C1 segment of cervical spinal cord (tissue), 14 donors: ENCODE measurements around the gene MYO5B.

Source experiments
- DNase-seq, 14 donors: peaks; one replicate each; lab custom pipeline; 2025; lab: John Stamatoyannopoulos, UW

The MYO5B gene

DNA sequence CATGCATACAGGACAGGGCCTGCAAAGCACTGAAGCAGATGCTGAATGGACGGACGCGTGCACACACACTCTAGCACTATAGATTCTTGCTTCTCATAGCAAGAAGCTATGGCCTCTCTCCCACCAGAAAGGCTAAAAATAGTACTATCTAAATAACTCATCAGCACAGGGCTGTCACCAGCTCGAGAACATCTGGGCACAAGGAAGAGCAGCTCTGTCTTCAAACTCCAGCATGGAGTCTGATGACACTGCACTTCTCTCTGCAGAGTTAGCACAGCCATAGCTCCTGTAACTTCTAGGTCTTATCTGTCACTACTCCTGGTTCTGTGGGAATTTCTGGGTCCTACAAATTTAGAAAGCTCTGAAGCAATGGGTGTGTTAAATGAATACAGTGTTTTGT, 123.5 kb downstream of the MYO5B start:
- no peak for DNase-seq

DNA sequence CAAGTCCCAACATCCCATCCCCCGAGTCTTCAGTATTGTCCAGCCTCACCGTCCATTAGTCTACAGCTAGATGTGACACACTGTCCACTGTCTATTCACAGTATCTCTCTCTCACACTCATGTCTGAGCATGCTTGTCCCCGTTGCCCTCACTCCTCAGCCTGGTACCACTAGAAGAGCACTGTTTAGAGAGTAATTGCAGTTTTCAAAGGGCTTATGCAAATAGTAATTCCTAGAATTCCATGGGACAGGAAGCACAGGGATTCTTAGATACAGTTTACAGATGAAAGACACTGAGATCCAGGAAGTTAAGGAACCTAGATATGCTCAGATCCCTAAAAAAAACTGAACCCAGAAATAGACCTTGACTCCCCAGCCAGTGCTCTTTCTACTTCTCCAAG, 125.5 kb downstream of the MYO5B start:
- no peak for DNase-seq

DNA sequence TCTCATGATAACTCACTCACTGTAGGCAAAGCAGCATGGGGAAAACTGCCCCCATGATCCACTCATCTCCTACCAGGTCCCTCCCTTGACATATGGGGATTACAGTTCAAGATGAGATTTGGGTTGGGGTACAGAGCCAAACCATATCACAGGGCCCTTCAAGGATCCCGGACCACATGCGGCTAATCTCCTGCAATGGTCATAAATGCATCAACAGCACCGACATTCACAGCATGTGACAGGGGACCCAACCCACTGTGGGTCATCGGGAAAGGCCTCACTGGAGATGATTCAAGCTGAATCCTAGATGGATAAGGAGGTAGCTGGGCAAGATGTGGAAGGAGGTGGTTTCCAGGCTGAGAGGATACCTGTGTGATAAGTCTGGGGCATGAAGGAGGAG, 129.4 kb downstream of the MYO5B start:
- no peak for DNase-seq

DNA sequence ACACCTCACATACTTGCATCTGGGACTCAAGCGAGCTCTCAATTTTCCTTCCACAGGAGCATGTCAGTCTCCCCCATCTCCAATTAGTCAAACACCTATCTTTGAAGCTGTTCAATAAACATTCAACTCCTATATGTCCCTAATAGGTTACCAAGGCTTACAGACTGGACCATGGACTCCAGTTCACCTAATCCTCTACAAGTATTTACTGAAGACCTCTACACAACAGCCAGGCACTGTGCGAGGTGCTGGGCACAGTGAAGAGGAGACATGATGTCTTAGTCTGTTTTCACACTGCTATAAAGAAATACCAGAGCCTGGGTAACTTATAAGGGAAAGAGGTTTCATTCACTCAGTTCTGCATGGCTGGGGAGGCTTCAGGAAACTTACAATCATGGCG, 129.9 kb downstream of the MYO5B start:
- DNase-seq: no peak

DNA sequence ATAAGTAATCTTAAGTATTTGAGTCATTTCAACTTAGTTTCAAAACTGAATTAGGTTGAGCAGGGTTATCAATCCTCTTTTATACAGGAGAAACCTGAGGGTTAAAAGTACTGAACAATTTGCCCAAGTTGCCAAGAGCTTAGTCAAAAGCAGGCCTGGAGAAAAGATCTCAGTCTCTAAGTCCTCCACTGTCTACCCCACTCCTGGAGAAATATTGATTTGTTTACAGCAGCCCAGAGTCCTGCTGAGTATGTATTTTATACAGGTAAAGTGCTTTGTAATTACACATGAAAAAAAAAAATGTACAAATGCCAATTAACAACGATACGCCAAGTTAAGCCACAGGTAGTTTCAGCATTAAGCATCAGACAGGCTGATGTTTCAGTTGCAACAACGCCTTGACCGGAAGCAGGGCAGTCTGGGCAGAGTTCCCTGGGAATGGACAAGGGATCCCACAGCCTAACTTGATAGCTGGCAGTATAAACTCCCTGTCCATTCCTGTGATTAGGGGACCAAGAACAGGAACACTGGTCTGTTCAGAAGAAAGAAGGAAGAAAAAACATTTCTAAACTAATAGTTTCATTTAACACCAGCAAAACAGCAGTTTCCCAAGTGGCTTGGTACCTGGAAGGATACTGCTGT, 132.9 kb downstream of the MYO5B start:
- no peak for DNase-seq

DNA sequence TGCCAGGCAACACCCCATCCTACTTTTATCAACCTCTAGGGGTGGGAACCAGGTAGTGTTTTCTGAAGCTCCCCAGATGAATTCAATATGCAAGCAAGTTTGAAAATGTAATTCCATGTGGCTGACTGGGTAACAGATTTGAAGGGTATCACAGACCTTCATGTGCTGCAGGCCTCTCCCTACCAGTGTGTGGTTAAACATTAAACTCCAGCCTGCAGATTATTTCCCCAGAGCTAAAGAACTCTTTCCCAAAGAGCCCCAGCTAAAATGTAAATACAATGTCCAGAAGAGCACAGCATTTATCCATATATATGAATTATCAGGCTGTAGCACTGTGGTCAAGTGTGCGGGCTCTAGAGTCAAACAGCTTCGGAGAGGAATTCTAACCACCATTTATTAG, 134.1 kb downstream of the MYO5B start:
- DNase-seq: no peak

DNA sequence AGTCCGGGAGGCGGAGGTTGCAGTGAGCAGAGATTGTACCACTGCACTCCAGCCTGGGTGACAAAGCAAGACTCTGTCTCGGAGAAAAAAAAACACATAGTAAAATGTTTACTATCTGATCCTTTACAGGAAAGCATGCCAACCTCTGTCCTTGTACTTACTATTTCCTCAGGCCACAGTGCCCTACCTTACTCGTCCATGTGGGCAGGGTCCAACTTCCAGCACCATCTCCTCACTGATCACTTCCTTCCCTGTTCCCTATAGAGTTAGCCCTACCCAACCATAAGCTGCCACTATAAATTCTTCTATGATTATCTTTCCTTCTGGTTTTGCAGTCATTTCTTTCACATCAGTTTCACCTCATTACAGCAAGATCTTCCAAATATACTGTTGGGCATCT, 136.2 kb downstream of the MYO5B start:
- no peak for DNase-seq

DNA sequence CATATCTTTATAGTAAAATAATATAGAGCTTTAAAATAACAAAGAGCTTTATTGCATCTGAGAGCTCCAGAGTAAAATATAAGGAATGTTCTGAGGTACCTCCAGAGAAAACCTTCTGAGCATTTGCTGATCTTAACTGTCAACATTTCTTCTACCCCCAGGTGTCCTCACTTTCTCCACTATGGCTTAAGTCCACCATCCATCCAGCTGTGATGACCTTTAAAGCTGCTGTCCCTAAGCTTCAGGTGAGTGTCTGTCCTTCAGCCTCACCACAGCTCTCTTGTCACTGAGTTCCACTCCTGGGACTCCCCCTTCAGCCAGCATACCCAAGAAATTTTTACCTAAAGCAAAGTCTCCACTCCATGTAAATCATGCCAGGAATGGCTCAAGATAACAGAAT, 137.9 kb downstream of the MYO5B start:
- no peak for DNase-seq

DNA sequence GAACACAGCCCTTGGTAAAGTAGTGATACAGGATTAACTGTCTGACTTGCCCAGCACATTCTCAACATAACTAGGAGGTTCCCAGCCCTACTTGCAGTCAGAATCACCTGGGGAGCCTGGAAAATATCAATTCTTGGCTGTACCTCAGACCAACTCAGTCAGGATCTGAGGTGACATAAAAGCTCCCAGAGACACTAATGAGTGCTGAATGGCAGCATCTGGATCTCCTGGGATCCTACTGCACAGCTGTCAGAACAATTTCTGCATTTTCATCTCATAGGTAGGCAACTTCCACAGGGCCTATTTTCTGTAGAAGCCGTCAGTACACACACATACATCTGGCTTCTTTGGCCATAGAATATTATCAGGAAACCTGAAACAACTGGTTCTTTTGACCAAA, 138.8 kb downstream of the MYO5B start:
- DNase-seq: no peak

DNA sequence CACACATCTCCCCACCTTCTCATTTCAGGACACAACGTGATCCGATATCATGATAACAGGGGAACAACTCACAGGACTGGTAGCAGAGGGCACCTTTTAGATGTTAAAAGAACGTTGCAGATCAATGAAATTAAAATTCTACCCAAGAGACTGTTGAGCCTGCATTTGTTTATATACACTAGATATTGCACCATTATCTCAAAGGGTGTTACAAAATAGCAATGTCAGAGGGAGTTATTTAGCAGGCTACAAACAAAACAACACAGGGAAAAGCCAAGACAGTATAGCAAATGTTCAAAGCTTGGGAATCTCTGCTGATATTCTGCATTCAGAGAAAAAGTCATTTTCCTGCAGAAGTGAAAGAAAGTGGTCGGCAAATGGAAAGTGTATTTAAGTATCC, 139.5 kb downstream of the MYO5B start:
- DNase-seq: no peak

DNA sequence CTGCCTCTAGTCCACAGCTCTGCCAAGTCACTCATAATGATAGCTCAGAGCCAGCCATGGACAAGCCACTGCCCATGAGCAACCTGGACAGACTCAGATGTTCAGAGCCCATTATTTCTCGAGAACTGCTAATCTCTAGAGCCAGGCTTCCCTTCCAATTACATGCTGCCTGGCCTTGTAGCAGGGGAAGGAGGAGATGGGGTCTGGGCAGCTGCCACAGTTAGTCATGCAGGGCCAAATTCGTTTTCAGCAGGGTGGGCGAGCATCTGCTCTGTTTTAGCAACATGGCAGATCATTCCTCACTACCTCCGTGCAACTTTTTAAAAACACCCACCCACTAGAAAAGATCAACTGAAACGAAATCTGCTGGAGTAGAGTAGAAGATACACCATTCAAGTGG, 141.8 kb downstream of the MYO5B start:
- DNase-seq: no peak

DNA sequence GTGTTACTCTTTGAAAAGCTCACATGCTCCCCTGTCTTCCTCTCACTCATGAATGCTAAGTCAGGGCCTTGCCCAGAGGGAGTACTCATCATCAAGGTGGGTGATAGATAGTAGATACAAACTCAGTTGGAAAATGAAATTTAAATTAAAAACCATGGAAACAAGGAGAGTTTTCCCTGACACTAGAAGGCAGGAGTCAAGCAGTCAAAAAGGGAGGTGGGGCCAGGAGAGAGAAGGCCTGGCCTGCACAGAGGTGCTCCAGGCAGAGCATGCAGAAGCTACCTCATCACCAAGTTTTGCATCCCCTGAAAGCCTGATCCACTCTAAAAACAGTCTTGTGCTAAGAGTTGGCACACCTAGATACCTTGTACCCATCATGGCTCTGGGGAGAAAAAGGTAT, 143.7 kb downstream of the MYO5B start:
- DNase-seq: no peak

DNA sequence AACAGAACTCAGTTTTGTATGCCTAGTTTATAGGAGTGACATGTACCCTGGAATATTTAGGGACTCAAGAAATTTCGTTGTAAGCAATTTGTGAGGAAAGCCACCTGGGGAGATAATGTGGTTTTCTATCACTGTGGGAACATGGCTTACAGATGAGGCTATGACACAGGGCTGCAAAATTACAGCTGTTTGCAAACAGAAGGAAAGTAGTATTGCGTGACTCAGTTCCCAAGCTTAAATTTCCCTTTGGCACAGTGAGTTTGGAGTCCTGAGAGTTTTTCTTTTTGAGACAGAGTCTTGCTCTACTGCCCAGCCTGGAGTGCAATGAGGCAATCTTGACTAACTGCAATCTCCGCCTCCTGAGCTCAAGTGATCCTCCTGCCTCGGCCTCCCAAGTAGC, 149.8 kb downstream of the MYO5B start:
- no peak for DNase-seq

DNA sequence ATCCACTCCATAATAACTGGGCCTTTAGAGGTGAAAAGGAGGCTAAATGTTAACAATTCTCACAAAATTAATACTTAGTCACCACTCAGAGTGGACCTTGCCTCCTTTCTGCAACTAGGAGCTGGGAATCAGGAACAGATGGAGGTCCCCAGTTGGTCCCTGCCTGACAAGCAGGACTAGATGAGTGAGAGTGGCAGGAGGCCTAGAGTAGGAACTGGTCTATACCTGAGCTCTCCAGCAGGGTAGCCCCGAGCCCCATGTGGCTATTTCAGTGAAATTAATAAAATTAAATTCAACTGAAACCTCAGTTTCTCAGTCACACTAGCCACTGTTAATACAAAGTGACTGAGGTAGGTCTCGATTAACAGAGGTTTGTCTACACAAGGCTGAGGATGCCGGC, 150.5 kb downstream of the MYO5B start:
- peak in 1 of 14 donors; percentile 62 for DNase-seq

DNA sequence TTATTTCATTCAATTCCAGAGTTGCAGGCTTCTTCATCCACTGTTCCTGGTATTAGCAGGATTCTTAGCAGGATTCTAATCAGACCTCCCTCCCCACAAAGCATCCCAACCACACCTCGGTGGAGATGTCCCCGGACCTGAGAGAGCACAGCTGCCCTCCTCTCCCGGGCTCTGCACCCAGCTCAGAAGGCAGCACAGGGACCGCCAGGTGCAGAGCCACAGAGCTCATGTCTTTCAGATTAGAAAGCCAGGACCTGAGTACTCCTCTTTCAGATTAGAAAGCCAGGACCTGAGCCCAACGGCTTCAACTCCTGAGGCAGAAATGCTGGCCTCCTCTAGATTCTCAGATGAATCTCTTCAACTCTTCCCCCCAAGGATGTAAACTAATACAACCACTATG, 152.3 kb downstream of the MYO5B start:
- no peak for DNase-seq

DNA sequence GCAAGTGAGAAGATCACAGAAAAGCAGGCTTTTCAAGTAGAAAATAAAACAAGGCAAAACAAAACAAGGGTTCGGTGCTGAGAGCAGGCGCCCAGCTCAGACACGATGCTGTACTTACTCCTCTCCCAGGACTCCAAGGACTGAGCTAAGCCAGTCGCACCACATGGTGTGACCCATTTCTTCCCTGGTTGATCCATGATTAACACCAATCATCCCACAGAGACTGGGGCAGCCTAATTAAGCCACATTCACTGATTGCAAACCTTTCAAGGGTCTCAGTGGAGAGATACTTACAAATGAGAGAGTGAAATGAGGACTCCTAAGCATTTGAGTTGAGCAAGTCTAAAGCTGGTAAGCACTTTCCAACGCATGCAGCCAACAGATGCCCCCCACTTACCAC, 155.2 kb downstream of the MYO5B start:
- DNase-seq: no peak

DNA sequence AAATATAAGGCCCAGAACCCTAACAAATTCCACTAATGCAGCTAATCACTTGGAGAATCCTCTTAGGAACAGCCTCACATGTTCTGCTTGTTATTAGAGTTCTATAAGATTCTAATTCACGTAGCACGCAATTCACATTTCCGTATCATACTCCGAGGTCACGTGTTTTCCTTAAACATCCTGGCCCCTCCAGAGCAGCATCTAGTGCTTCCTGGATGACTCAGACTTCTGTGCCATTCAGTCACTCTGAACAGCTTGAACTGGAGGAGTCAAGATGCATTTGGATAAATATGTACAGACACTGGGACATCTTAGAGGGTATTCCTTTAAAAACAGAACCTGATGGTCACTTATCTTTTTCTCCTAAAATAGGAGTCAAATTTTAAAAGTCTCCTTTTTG, 156.5 kb downstream of the MYO5B start:
- no peak for DNase-seq

DNA sequence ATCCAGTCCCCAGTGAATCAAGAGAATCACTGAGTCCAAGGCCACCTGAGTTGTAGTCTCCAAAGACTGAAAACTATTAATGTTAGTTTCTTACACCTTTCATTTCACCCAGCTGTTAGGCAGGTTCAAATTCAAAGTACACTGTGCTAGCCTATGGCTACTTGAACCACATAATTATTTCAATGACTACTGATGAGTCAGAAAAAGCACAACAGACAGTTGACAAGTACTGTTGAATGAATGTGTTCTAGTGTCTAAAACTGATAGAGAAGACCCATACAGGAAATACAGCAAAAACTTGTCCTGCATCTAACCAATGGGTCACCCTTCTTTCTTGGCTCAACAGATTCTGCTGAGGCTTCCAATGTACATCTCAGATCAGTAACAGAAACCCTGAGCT, 160.9 kb downstream of the MYO5B start:
- DNase-seq: no peak

DNA sequence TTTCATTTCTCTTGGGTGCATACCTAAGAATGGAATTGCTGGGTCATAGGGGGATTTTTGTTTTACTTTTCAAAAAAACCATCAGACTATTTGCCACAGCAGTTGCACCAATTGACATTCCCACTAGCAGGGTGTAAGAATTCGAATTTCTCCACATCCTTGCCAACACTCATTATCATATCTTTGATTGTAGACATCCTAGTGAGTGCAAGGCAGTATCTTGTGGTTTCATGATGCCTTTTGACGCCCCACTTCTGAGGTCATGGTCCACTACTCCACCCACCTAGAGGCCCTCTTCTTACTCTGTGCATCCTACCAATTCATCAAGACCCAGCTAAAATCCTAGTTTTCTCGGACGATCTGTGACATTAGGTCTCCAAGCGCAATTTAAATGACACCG, 161.9 kb downstream of the MYO5B start:
- DNase-seq: no peak

DNA sequence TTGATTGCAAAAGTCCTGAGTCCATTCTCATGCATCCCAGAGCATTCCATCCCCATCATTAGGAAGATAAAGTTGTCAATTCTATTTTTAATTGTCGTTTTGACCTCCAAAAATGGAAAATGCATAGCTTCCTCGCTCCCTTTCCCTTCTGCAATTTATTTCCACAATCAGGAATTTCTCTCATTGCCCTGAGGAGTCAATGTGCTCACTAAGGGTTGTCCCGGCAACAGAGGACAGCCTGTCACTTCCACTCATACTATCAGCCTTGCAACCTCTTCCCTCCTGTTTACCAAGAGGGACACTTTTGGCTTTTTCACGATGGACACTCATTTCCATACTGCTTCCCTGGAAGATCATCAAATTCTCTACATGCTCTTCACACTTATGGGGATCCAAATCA, 164.8 kb downstream of the MYO5B start:
- no peak for DNase-seq

DNA sequence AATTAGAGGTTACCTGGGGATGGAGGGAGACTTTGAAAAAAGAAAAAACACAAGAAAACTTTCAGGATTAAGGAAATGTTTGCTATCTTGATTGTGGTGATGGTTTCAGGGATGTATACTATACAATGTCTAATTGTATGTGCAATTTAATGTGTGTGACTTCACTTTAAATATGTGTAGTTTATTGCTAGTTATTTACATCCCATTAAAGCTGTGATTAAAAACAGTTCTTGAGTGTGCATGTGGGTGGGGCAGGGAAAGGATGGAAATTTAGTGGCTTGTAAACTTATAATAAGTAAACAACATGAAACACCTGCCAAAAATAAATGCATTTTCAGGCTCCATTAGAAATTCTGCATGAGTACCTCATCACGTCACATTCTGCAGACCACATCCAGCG, 167.0 kb downstream of the MYO5B start:
- no peak for DNase-seq

DNA sequence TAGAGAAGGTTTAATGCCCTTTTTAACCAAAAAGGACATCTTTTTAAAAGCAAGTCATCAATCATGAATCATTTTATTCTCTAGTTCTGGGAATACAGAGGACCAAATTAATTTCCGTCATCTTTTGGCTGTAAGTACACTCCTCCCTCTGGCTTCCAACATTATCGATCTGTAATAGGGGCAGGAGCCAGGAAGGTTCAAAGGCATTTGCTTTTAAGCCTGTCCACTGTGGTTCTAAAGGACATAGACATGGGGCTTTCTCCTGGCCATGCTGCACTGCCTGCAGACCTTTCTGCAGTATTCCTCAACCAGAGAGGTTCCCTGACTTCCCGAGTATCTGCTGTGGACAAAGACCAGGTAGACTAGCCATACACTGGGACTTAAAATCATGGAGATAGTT, 170.5 kb downstream of the MYO5B start:
- no peak for DNase-seq

DNA sequence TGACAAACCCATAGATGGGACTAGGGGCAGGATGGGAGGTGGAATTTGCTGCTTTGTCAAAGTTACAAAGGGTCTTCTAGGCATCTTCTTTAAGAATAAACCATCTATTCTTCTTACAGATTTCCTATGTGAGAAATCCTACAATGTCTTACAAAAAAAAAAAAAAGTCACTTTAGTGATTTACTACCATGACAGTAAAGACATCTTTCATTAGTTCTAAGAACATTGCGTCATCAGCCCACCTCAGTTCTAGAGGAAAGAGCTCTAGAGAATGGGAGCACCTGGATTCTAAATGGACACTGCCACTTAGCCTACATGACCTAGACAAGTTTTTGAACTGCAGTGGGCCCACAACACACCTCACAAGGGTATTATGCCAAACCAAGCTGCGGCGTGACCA, 172.0 kb downstream of the MYO5B start:
- DNase-seq: no peak

DNA sequence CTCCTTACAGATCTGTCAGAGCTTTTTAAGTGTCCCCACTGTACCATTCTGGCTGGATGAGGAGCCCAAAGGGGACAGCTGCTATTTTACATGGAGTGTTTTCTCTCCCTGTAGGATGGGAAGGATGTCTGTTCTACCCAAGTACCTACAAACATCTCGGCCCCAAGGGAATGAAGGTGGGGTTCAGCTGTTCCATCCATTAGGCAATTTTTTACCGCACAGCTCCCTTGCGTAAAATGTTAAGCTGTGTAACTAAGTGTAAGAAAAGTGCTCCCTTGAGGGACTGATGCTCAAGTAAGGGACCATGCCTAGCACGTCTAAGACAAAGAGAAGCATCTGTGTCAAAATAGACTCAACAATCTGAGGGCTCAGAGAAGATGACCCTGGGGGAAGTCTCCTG, 180.3 kb downstream of the MYO5B start:
- DNase-seq: no peak
